HG03354 (cell line): ENCODE measurements around the gene G0S2.

Source experiments
- ATAC-seq: cut with Tn5 transposase; IDR thresholded peaks from one replicate; pipeline ENCODE4 v1.9.1; 2021; ENCODE audit warnings: mild to moderate bottlenecking; ENCODE audit not compliant: unreplicated experiment, poor library complexity, severe bottlenecking

Gene G0S2

GRCh38 chr1:209647156-209647555 lies 28.1 kb upstream of the G0S2 start:
- ATAC-seq = no peak

GRCh38 chr1:209648346-209648745 lies 26.9 kb upstream of the G0S2 start:
- no peak for ATAC-seq

GRCh38 chr1:209648931-209649776 lies 26.1 kb upstream of the G0S2 start:
- ATAC-seq = no peak

- no peak for ATAC-seq
Measured at GRCh38 chr1:209650454-209650853, 24.8 kb upstream of the G0S2 start.

- ATAC-seq = peak; percentile 71
Measured at GRCh38 chr1:209651138-209651587, 24.0 kb upstream of the G0S2 start.

- ATAC-seq = no peak
Measured at GRCh38 chr1:209652121-209652735, 23.0 kb upstream of the G0S2 start, which contains the start of gene LAMB3. Gene LAMB3 (minus strand): TSS chr1:209652425. CDS start chr1:209650944, 1,481 bp downstream.

GRCh38 chr1:209652873-209653401 lies 22.3 kb upstream of the G0S2 start:
- ATAC-seq = no peak

GRCh38 chr1:209653915-209654351 lies 21.3 kb upstream of the G0S2 start:
- peak; percentile 63 for ATAC-seq

DNA sequence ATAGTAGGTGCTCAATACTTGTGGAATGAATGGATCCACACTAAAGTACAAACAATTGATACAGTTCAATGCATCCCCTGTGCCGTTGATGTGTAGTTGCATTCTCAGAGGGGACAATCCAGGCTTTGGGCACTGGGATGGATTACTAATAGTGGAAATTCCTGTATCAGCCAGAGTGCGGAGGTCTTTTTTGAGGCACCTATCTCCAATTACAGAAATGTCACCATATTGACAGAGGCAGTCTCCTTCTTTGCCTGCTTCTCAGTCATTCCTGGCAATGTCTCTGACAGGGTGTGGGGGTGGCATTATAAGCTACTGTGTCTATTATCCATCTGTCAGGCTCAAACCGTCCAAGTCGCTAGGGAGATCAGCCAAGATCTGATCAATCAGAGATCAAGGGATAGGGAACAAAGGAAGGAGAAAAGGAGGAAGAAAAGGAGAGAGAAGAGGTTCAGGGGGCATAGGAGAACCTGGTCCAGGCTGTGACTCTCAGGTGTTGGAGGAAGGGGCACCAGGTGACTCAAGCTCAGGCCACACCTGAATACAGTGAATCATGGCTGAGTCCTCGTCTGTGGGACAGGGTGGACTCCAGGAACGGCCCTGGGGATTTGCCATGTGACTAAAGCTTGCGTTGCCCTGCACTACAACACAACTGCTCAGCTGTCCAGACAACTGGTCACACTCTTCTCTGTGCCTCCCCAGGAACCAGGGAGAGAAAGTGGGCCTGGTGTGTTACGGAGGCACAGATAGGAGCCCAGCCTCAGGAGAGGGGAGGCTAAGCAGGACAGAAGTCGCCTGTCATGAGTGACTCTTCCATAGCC lies 19.6 kb upstream of the G0S2 start:
- ATAC-seq = no peak

GRCh38 chr1:209657140-209657879 lies 17.9 kb upstream of the G0S2 start:
- no peak for ATAC-seq

GRCh38 chr1:209657918-209658317 lies 17.3 kb upstream of the G0S2 start:
- no peak for ATAC-seq

DNA sequence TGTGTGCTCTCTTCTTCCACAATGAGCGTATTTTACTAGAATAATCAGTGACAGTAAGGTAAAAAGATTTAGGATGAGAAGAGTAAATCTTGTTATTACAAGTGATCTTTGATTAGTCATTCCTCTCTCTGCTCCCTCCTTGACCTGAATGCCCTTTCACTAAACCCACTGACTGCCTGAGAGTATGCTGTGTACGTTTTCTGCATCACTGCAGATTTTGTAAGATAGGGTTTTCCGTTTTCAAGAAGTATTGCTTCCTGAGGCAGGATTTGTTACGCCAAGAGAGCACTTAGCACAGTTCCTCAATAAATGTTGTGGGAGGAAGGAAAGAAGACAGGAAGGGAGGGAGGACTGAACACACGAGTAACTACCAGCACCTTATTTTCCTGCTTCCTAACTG lies 15.3 kb upstream of the G0S2 start:
- ATAC-seq = peak; percentile 82

GRCh38 chr1:209661071-209661470 lies 14.1 kb upstream of the G0S2 start:
- no peak for ATAC-seq

DNA sequence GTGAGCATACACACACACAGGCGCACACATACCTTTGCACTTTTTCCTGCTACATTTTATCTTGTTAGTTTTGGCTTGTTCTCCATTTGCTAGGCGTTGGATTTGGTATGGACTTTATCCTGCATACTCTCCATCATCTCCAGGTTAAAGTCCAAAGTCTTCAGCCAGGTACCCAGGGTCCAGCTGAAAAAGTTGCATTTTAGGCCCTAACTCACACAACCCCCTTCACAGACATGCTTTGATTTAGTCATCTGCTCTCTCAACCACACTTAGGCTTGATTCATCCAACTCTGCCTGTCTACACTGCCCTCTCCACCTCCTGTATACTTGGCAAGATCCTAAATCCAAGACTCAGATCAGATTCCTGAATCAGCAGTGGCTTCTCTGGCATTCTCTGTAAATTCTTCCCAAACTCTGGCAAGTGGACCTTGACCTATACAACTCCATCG lies 12.3 kb upstream of the G0S2 start:
- no peak for ATAC-seq

DNA sequence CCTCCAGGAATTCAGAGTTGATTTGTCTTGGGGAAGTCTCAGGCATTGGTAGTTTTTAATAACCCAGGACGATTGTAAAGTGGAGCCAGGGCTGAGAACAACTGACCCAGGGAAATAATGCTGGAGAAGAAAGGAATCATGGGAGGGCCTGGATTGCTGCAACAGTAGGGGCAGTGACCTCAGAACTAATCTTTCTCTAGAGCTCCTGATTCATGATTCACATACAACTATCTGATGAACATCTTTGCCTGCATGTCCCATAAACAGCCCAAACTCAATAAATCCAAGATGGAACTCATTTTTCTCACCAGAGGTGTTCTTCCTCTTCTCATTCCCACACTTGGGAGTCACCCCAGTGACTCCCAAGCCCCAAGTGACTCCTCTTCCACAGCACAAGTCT lies 8.1 kb upstream of the G0S2 start:
- ATAC-seq = no peak

DNA sequence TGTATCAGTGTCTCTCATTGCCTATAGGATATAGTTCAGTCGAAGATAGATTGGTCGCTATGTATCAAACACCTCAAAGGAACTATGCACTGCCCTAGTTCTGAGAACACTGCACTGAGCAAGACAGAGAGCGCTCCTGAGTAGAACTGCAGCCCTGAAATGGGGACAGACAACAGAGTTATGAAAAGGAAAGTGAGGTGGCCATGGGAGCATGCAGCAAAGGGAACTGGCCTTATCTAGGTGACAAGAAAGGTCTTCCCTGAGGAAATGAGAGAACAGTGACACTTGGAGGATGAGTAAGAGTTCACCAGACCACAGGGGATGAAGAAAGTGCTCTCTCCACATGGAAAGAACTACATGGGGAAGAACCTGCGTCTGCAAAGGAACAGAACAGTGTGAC lies 7.5 kb upstream of the G0S2 start:
- ATAC-seq = no peak

DNA sequence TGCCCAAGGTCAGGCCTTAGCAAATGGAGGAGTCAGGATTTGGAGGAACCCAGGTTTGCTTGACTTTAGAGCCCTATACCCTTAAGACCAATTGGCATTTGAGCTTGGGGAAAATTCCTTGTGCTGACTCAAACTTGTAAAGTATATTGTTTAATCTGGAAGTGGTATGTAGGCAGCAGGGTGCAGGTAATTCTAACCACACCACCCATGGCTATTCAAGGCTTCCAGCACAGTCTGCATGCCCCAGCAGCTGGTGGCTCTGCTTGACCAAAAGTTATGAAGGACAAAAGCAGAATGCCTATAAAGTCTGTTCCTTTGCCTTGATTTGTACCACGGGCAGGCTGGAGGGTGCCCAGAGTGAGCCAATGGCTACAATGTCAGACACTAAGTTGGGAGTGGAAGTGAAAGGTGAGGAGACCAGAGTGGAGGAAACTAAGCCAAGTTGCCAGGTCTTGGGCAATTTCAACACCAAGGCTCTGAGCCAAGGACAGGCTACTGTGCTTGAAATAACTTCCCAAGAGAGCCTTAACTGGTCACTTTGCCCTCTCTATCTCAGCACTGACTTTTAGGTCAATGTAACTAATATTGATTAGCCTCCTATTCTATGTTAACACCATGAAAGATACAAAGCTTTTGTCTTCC lies 4.7 kb upstream of the G0S2 start:
- no peak for ATAC-seq

DNA sequence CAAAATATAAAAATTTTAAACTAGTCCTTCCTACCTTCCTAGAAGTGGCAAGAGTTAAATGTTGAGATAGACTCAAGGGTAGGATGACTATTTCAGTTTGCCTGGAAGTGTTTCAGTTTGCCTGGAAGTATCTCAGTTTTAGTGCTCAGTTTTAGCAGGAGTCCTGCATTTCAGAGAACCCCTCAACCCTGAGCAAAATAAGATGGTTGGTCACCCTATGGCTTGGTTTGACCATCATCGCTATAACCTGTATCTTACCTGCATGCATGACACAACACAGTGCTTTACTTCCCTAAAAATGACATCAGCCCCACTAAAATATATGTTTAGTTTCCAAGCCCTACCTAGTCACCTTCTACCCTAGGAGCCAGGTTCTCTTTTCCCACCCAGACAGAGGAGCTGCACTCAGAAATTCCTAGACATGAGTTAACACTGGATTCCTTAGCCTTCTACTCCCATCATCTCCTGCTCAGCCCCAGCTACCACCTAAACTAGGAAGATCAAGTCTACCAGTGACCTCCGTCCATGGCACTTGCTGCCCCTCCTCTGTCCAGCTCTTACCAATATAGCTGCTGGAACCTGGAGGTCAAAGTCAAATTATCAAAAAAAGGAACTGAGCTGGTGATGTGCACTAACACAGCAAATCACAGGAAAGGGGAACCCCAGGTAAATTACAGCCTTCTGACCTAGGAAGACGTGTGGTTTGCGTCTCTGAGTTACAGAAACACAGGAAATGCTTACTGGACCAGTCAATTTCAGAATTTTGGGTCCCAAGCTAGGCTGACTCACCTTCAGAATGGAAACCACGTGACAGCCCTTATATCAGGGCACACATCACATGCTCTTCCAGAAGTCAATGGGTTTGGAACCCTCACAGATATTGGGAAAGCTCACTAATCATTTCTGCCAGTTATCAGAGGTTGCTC lies 2.2 kb upstream of the G0S2 start:
- peak; percentile 92 for ATAC-seq
